IMR-90 (cell line): Measurements from ENCODE around the gene EXOC2. TPM values are rescaled to one million over a fixed set of nuclear protein-coding genes. Genes with fewer than 3 reads are reported as not detected.

Experiments used
- ATAC-seq: fragments of 200-7000 bp; cut with Tn5 transposase; 2 replicates; pipeline ENCODE4 v1.9.1; 2020; ENCODE audit warnings: low read depth, mild to moderate bottlenecking, moderate library complexity
- BruUV-seq: library from RNA; stranded (reverse); fragments of 400-500 nt; replicated peaks from 2 replicates; lab custom pipeline; 2021; lab: Mats Ljungman, UMichigan
- CTCF ChIA-PET: fragments of 300-600 bp; formaldehyde crosslinking; extraction: SDS; loops from one replicate; lab custom pipeline; 2021; ENCODE audit warnings: antibody characterized with exemption; lab: Yijun Ruan, JAX
- POLR2A ChIA-PET: fragments of 300-600 bp; sonication (Branson Sonifier 250); formaldehyde crosslinking; loops from one replicate; lab custom pipeline; 2022; ENCODE audit warnings: antibody characterized with exemption; ENCODE audit not compliant: unreplicated experiment; lab: Charles Lee
- DNase-seq: peaks from one replicate; pipeline ENCODE4 v3.0.0; 2013
- H2AFZ ChIP-seq: replicated peaks from 2 replicates; pipeline ENCODE3; 2013; ENCODE audit warnings: low read length, mild to moderate bottlenecking; ENCODE audit not compliant: poor library complexity
- H2AK5ac ChIP-seq: 2 replicates; pipeline ENCODE4 v1.6.1; 2013; ENCODE audit warnings: low read depth, low read length, inconsistent platforms
- H2AK9ac ChIP-seq: replicated peaks from 2 replicates; pipeline ENCODE3; 2013; ENCODE audit warnings: mild to moderate bottlenecking, low read depth, low read length, moderate library complexity; ENCODE audit not compliant: poor library complexity
- H2BK120ac ChIP-seq: 2 replicates; pipeline ENCODE4 v1.6.1; 2013; ENCODE audit warnings: low read depth, low read length, inconsistent platforms
- H2BK15ac ChIP-seq: 3 replicates; pipeline ENCODE4 v1.6.1; 2013; ENCODE audit warnings: low read depth, low read length, inconsistent platforms
- H2BK20ac ChIP-seq: 2 replicates; pipeline ENCODE4 v1.6.1; 2013; ENCODE audit warnings: low read depth, mild to moderate bottlenecking, inconsistent platforms, low read length, moderate library complexity
- H2BK5ac ChIP-seq: 2 replicates; pipeline ENCODE4 v1.6.1; 2013; ENCODE audit warnings: mild to moderate bottlenecking, low read depth, low read length, inconsistent platforms; ENCODE audit not compliant: poor library complexity, severe bottlenecking
- H3K14ac ChIP-seq: replicated peaks from 2 replicates; pipeline ENCODE4 v1.6.1; 2013; ENCODE audit warnings: low read depth, low read length, inconsistent platforms
- H3K18ac ChIP-seq: 2 replicates; pipeline ENCODE4 v1.6.1; 2013; ENCODE audit warnings: low read depth, low read length, control low read depth
- H3K23ac ChIP-seq: 2 replicates; pipeline ENCODE4 v1.6.1; 2013; ENCODE audit warnings: low read depth, low read length, inconsistent platforms
- H3K27ac ChIP-seq: 2 replicates; pipeline ENCODE4 v1.5.1; 2013; ENCODE audit warnings: mild to moderate bottlenecking, control low read depth, low read length; ENCODE audit not compliant: insufficient read depth
- H3K27me3 ChIP-seq: 2 replicates; pipeline ENCODE4 v1.6.1; 2013; ENCODE audit warnings: low read length; ENCODE audit not compliant: control insufficient read depth, insufficient read depth
- H3K36me3 ChIP-seq: 2 replicates; pipeline ENCODE4 v1.6.1; 2013; ENCODE audit warnings: low read length, mixed read lengths; ENCODE audit not compliant: control insufficient read depth, insufficient read depth
- H3K4ac ChIP-seq: 2 replicates; pipeline ENCODE4 v1.6.1; 2013; ENCODE audit warnings: low read depth, low read length, inconsistent platforms
- H3K4me1 ChIP-seq: 2 replicates; pipeline ENCODE4 v1.6.1; 2013; ENCODE audit warnings: low read length, mixed read lengths; ENCODE audit not compliant: control insufficient read depth, insufficient read depth
- H3K4me2 ChIP-seq: 2 replicates; pipeline ENCODE4 v1.6.1; 2013; ENCODE audit warnings: low read depth, mild to moderate bottlenecking, control low read depth, low read length, moderate library complexity
- H3K4me3 ChIP-seq: 2 replicates; pipeline ENCODE4 v1.5.1; 2013; ENCODE audit warnings: low read depth, mild to moderate bottlenecking, control low read depth, low read length, moderate library complexity; ENCODE audit not compliant: insufficient read depth
- H3K56ac ChIP-seq: 2 replicates; pipeline ENCODE4 v1.6.1; 2013; ENCODE audit warnings: low read length, inconsistent platforms; ENCODE audit not compliant: insufficient read depth; ENCODE audit errors: extremely low read depth
- H3K79me1 ChIP-seq, 2 experiments: 2 replicates each; pipeline ENCODE4 v1.6.1; 2013; ENCODE audit warnings: low read length in 2 of 2, inconsistent platforms in 1 of 2, low read depth in 1 of 2
- H3K9ac ChIP-seq: 2 replicates; pipeline ENCODE4 v1.6.1; 2013; ENCODE audit warnings: low read depth, low read length, control low read depth
- H3K9me1 ChIP-seq: 2 replicates; pipeline ENCODE4 v1.6.1; 2013; ENCODE audit warnings: low read length, inconsistent platforms; ENCODE audit not compliant: insufficient read depth
- H3K9me3 ChIP-seq: 2 replicates; pipeline ENCODE4 v1.6.1; 2013; ENCODE audit warnings: low read length; ENCODE audit not compliant: control insufficient read depth, insufficient read depth
- H4K20me1 ChIP-seq: 2 replicates; pipeline ENCODE4 v1.6.1; 2013; ENCODE audit warnings: low read length, inconsistent platforms; ENCODE audit not compliant: insufficient read depth
- H4K5ac ChIP-seq: 2 replicates; pipeline ENCODE4 v1.6.1; 2013; ENCODE audit warnings: mild to moderate bottlenecking, low read depth, low read length, control low read depth
- H4K8ac ChIP-seq, 2 experiments: 2 replicates each; pipeline ENCODE4 v1.6.1; 2013; ENCODE audit warnings: low read depth in 2 of 2, low read length in 2 of 2, control low read depth in 1 of 2, inconsistent platforms in 1 of 2
- H4K91ac ChIP-seq: 2 replicates; pipeline ENCODE4 v1.6.1; 2013; ENCODE audit warnings: low read depth, low read length, inconsistent platforms; ENCODE audit not compliant: insufficient read depth
- BHLHE40 ChIP-seq: fragments of 150-350 bp; IDR thresholded peaks from 2 replicates; pipeline ENCODE4 v1.6.1; 2016; ENCODE audit warnings: mild to moderate bottlenecking, low read depth, low read length
- CEBPB ChIP-seq: IDR thresholded peaks from 2 replicates; pipeline ENCODE4 v1.6.1; 2012; ENCODE audit warnings: low read depth, low read length, improper control_type of control experiment
- CHD1 ChIP-seq: IDR thresholded peaks from 2 replicates; pipeline ENCODE4 v1.6.1; 2012; ENCODE audit warnings: low read depth, low read length, improper control_type of control experiment
- CTCF ChIP-seq: conservative IDR thresholded peaks from 2 replicates; pipeline ENCODE4 v1.5.1; 2012; ENCODE audit warnings: mild to moderate bottlenecking, low read depth, low read length, improper control_type of control experiment
- FOS ChIP-seq: fragments of 150-350 bp; IDR thresholded peaks from 2 replicates; pipeline ENCODE4 v1.6.1; 2016; ENCODE audit warnings: low read depth, low read length
- MAFK ChIP-seq: IDR thresholded peaks from 2 replicates; pipeline ENCODE4 v1.6.1; 2012; ENCODE audit warnings: low read depth, low read length, improper control_type of control experiment
- MXI1 ChIP-seq: IDR thresholded peaks from 2 replicates; pipeline ENCODE4 v1.6.1; 2012; ENCODE audit warnings: low read depth, mild to moderate bottlenecking, low read length, moderate library complexity, borderline replicate concordance
- NFE2L2 ChIP-seq: fragments of 150-350 bp; IDR thresholded peaks from 2 replicates; pipeline ENCODE4 v1.6.1; 2016; ENCODE audit warnings: low read depth, mild to moderate bottlenecking, low read length
- RAD21 ChIP-seq: IDR thresholded peaks from 2 replicates; pipeline ENCODE4 v1.6.1; 2012; ENCODE audit warnings: low read length, improper control_type of control experiment
- RFX5 ChIP-seq: IDR thresholded peaks from 2 replicates; pipeline ENCODE4 v1.8.0; 2012; ENCODE audit warnings: low read depth, mild to moderate bottlenecking, low read length, moderate library complexity
- WGBS, 2 experiments: methylation state at CpG; one replicate each; pipeline versions ENCODE4 v1.1.5 to v1.1.7; 2013; ENCODE audit warnings: missing lambda C conversion rate in 2 of 2; ENCODE audit not compliant: insufficient read length in 1 of 2; ENCODE audit errors: extremely low coverage in 2 of 2; 5-methylcytosine and 5-hydroxymethylcytosine counted together
- dilution Hi-C: fragments of 300-500 bp; cut with HindIII; formaldehyde crosslinking; loops from one replicate; pipeline ENCODE4 v1.14.3; 2018; ENCODE audit warnings: low sequenced_read_pairs; ENCODE audit not compliant: unreplicated experiment
- in situ Hi-C: fragments of 300-500 bp; cut with MboI; formaldehyde crosslinking; loops from 3 replicates; pipeline ENCODE4 v1.14.3; 2019; ENCODE audit warnings: low sequenced_read_pairs, inconsistent platforms, mixed read lengths
- intact Hi-C: fragments of 100-400 bp; cut with micrococcal nuclease; formaldehyde crosslinking; loops from 2 replicates; pipeline ENCODE4 v1.10.0; 2022
- polyA plus RNA-seq, 3 experiments: library from polyadenylated mRNA; depleted of rRNA; stranded (reverse); fragments of >200 nt; gene quantifications; 2 replicates each; pipeline ENCODE4 v1.2.3, GENCODE V29; 2012; ENCODE audit warnings: low replicate concordance in 1 of 3
- total RNA-seq: library from RNA; depleted of rRNA; stranded (reverse); fragments of >200 nt; gene quantifications from 2 replicates; pipeline ENCODE4 v1.2.3, GENCODE V29; 2012
- TF ChIP-seq, protein P1 (sequence below): fragments of 150-350 bp; IDR thresholded peaks from 2 replicates; pipeline ENCODE4 v1.6.1; 2016; ENCODE audit warnings: low read depth, mild to moderate bottlenecking, low read length, moderate library complexity, borderline replicate concordance
- TF ChIP-seq, protein P2 (sequence below): fragments of 150-350 bp; IDR thresholded peaks from 2 replicates; pipeline ENCODE4 v1.6.1; 2017; ENCODE audit warnings: mild to moderate bottlenecking, antibody characterized with exemption, low read length, low read depth

The EXOC2 gene
- total and polyA plus RNA-seq, 2 of the 4 experiments (the other 2 are of a cell fraction) = 13.1 to 37.3 TPM

DNA sequence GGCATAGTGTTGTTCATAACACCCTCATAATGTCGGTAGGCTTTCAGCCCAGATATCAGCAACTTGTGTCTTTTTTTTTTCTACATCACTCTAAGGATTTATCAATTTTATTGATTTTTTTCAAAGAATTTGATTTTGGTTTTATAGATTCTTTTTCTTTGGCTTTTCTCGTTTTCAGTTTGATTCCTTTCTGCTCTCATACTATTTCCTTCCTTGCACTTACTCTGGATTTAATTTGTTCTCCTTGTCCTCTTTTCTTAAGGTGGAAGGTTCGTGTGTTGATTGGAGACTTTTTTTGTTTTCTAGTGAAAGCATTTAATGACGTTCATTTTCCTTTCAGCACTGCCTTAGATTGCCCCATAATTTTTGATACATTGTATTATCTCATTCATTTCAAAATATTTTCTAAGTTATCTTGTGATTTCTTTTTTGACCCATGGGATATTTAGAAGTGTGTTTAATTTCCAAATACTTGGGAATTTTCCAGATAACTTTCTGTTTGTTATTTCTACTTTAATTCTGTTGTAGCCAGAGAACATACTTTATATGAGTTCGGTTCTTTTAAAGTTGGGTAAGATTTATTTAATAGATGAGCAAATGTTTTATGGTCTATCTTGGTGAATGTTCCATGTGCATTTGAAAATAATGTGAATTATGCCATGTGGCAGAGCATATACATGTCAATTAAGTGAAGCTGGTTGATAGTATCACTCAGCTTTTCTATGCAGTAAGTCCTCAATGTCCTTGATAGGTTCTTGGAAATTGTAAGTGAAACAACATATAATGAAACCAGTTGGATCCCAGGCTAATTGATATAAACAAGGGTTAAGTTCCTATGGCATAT is 238.6 kb downstream of the EXOC2 start (continued):
- no peak for TF ChIP-seq MXI1

- Histone ChIP-seq H3K27ac (no peak overlapping the region), H3K14ac (no peak overlapping the region), H3K4me1 (no peaks in the 10 kb centered on the region), H2AK5ac (no peak overlapping the region), H3K9ac (no peak overlapping the region), H2AFZ (no peak overlapping the region), H3K36me3 (no peaks in the 10 kb centered on the region), H3K18ac (no peak overlapping the region), H3K4me2 (no peak overlapping the region), H2BK5ac (no peak overlapping the region), H4K8ac (no peak overlapping the region), H3K56ac (no peak overlapping the region), H4K91ac (no peak overlapping the region), H3K4me3 (no peak overlapping the region), H2BK120ac (no peak overlapping the region), H3K9me1 (no peaks in the 10 kb centered on the region), H3K4ac (no peak overlapping the region), H4K20me1 (no peaks in the 10 kb centered on the region), H3K23ac (no peak overlapping the region), H2AK9ac (no peak overlapping the region), H2BK15ac (no peak overlapping the region), H2BK20ac (no peak overlapping the region), H3K79me1 (no peaks in the 10 kb centered on the region), H4K5ac (no peak overlapping the region), H3K27me3 (peaks cover 6% of the 10 kb centered on the region), H3K9me3 (peaks cover 2% of the 10 kb centered on the region; the same call in 1 of the 2 replicates)
- intact Hi-C loops = no loop called here
- POLR2A ChIA-PET = no interaction called here
- ATAC-seq (peak; percentile 58), DNase-seq (no peak)
- CTCF ChIA-PET = no interaction called here
- BruUV-seq = no TSS peak
- in situ Hi-C loops = no loop called here
- 52% methylated on average over 6 of the region's 13 CpGs; no CpG with 5 or more reads in 1 of the 2 experiments for WGBS, 2 experiments
- dilution Hi-C loops = no loop called here
- TF ChIP-seq MAFK (no peak), CTCF (no peak), BHLHE40 (no peak), NFE2L2 (no peak), CEBPB (no peak), RFX5 (no peak), RAD21 (no peak), MXI1 (no peak), CHD1 (no peak), FOS (no peak)
- TF ChIP-seq, protein P1, sequence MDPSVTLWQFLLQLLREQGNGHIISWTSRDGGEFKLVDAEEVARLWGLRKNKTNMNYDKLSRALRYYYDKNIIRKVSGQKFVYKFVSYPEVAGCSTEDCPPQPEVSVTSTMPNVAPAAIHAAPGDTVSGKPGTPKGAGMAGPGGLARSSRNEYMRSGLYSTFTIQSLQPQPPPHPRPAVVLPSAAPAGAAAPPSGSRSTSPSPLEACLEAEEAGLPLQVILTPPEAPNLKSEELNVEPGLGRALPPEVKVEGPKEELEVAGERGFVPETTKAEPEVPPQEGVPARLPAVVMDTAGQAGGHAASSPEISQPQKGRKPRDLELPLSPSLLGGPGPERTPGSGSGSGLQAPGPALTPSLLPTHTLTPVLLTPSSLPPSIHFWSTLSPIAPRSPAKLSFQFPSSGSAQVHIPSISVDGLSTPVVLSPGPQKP = no peak
- TF ChIP-seq, protein P2, sequence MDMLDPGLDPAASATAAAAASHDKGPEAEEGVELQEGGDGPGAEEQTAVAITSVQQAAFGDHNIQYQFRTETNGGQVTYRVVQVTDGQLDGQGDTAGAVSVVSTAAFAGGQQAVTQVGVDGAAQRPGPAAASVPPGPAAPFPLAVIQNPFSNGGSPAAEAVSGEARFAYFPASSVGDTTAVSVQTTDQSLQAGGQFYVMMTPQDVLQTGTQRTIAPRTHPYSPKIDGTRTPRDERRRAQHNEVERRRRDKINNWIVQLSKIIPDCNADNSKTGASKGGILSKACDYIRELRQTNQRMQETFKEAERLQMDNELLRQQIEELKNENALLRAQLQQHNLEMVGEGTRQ = no peak
Observed at GRCh38 chr6:453152-453551, 239.8 kb downstream of the EXOC2 start.
